GM13977 (cell line): ENCODE measurements around the gene EXOC4.

Experiments used
- DNase-seq: peaks from one replicate; pipeline ENCODE4 v3.0.0; 2012; ENCODE audit warnings: low spot score
- in situ Hi-C: fragments of 300-500 bp; cut with MboI; formaldehyde crosslinking; loops from one replicate; pipeline ENCODE4 v1.12.0; 2022; ENCODE audit warnings: low sequenced_read_pairs, low pct_unique_long_range_greater_than_20kb, mixed read lengths, inconsistent platforms; ENCODE audit not compliant: unreplicated experiment
- TF ChIP-seq, protein P1 (sequence below): IDR thresholded peaks from 2 replicates; pipeline ENCODE4 v1.5.1; 2012; ENCODE audit warnings: mild to moderate bottlenecking, control low read depth; ENCODE audit not compliant: insufficient read depth; ENCODE audit errors: extremely low read depth, missing control alignments

EXOC4 gene

DNA sequence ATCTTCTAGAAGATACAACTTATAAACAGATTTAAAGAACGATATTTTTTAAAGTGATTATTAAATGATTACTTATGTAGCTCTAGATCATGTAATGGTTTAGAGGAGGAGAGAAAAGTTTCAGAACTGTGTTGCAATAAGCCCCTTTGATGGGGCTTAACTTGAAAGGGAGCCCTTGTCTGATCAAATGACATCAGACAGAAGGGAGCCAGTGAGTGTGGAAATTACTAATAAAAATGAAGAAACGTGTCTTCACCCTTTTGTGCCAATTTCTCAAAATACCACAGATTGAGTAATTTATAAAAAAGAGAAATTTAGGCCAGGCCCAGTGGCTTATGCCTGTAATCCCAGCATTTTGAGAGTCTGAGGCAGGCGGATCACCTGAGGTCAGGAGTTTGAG, 318.2 kb downstream of the EXOC4 start:
- DNase-seq, result no peak
- in situ Hi-C loops, result no loop called here
- TF ChIP-seq, protein P1, sequence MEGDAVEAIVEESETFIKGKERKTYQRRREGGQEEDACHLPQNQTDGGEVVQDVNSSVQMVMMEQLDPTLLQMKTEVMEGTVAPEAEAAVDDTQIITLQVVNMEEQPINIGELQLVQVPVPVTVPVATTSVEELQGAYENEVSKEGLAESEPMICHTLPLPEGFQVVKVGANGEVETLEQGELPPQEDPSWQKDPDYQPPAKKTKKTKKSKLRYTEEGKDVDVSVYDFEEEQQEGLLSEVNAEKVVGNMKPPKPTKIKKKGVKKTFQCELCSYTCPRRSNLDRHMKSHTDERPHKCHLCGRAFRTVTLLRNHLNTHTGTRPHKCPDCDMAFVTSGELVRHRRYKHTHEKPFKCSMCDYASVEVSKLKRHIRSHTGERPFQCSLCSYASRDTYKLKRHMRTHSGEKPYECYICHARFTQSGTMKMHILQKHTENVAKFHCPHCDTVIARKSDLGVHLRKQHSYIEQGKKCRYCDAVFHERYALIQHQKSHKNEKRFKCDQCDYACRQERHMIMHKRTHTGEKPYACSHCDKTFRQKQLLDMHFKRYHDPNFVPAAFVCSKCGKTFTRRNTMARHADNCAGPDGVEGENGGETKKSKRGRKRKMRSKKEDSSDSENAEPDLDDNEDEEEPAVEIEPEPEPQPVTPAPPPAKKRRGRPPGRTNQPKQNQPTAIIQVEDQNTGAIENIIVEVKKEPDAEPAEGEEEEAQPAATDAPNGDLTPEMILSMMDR, result no peak

DNA sequence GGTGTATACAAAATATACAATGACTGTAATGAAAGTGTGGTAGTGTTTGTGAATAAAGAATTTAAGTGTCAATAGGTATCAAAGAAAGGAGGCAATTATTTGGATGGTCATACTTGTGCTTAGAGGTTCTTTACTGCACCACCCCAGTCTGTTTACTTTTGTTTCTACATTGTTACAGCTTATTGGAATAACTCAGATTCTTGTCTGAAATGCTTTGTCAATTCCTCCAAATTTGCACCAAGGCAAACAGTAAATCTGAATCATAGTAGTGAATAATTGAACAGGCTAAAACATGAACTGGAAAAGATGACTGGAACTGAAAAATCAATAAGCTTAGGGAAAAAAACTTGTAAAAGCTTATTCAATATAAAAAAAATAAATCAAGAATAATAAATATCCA, 319.2 kb downstream of the EXOC4 start:
- in situ Hi-C loops, result no loop called here
- DNase-seq, result no peak
- TF ChIP-seq, protein P1, result no peak

DNA sequence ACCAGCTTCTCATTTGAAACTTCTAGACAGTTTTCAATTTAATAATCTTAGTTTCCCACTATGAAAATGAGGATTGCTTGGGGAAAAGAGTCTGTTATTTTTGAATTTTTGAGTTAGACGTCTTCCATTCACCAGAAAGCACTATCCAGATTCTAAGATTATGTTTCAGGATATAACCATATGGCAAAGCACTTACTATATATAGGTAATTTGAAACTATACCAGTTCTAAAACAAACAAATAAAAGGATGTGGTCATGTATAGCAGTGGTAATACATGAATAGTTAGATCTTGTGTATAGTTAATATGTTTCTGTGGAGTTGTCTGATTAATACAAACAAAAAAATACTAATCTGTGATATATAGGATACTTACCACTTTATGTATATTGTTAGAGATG, 320.0 kb downstream of the EXOC4 start:
- TF ChIP-seq, protein P1, result no peak
- DNase-seq, result no peak
- in situ Hi-C loops, result no loop called here

DNA sequence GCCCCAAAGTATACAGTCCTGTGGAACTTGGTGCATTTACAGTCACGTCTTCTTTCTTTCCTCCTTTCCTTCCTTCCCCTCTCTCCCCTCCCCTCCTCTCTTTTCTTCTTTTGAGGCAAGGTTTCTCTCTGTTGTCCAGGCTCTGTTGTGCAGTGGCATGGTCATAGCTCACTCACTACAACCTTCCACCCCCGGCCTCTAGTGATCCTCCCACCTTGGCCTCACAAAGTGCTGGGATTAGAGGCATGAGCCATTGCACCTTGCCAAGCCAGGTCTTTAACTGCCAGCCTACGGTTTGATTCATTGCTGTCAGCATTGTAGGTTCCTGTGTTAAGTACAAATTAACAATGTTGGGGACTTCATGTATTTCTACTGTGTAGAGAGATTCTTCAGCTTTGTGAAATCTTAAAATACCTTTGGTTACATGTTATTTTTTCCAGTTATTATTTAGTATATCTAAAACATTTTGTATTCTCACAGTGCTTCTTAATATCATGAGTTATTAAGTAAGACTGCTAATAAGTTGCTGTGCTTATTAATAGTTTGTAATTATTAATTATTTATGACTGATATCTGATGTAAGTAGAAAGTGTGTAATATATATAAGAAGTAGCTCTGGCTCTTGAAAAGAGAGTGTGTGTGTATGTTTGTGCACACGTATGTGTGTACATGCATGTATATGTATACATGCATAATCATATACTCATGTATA, 320.8 kb downstream of the EXOC4 start:
- TF ChIP-seq, protein P1, result no peak
- DNase-seq, result no peak
- in situ Hi-C loops, result no loop called here

DNA sequence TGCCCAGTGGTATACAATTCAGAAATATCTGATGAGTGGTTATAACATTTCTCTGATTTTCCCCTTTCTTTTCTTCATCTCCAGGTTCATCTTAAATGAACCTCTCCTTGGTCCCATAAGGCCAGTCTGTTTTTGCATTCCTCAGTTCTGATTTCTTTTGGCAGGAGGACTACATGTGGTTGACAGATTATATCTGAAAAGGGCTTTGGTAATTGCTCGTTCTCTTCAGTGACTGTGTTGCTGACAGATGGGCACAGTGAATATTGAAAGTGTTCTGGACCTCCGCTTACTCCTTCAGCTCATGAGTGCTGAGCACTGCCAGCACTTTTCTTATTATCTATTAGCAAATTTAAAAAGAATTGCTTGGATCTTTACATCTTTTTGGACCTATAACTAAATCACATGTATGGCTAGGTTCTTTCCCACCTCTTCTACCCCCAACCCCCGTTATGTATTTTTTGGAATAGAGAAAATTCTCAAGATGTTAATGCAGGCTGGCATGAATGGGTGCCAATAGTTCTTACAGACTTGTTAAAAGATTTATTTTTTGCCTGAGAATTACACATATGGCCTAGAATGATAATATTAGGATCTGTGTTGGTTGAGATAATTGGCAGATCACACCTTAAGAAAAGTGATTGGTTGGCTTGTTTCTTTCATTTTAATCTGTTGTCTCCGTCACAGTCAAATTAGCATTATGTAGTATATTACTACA, 323.0 kb downstream of the EXOC4 start:
- TF ChIP-seq, protein P1, result no peak
- DNase-seq, result no peak
- in situ Hi-C loops, result no loop called here

DNA sequence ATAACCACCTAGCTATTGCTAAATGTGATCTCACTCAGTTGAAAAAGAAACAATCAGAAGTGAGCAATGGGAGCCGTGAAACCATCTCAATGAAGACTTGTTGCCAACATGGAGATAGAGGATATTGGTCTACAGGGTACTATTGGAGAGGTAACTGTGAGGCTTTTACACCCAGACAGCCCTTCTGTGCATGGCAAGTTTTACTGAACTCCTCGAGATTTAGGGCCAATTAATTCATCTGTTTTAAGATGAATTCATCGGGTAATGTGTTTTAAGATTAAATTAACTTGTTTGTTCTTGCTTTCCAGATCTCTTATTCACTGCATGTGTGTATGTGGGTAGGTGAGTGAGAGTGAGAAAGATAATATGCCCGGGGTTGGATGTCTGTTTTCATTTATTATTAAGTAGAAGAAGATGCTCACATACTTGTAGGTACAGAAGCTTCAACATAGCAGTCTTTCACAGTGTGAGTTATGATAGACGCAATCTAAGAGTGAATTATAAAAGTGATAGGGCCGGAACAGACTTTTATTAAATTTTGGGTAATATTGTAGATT, 323.8 kb downstream of the EXOC4 start:
- DNase-seq, result no peak
- TF ChIP-seq, protein P1, result no peak
- in situ Hi-C loops, result no loop called here
